HEK293 (cell line): ENCODE results near the gene WBP1.

Experiments used
- HIC1 ChIP-seq: fragments of 450-650 bp; formaldehyde crosslinking; IDR thresholded peaks from 2 replicates; pipeline ENCODE4 v1.5.1; 2016; ENCODE audit warnings: missing biosample characterization, missing genetic modification characterization
- MYNN ChIP-seq: fragments of 450-650 bp; formaldehyde crosslinking; IDR thresholded peaks from 2 replicates; pipeline ENCODE4 v1.5.1; 2016; ENCODE audit warnings: missing biosample characterization, missing genetic modification characterization, borderline replicate concordance
- REST ChIP-seq: fragments of 450-650 bp; formaldehyde crosslinking; IDR thresholded peaks from 2 replicates; pipeline ENCODE4 v1.5.1; 2016; ENCODE audit warnings: missing biosample characterization, missing genetic modification characterization
- ZNF121 ChIP-seq: fragments of 450-650 bp; formaldehyde crosslinking; IDR thresholded peaks from 2 replicates; pipeline ENCODE4 v1.5.1; 2016; ENCODE audit warnings: missing biosample characterization, missing genetic modification characterization
- ZNF561 ChIP-seq: fragments of 450-650 bp; IDR thresholded peaks from 2 replicates; pipeline ENCODE4 v1.5.1; 2018; ENCODE audit warnings: missing biosample characterization, missing genetic modification characterization, borderline replicate concordance
- ZSCAN16 ChIP-seq: fragments of 450-650 bp; formaldehyde crosslinking; IDR thresholded peaks from 2 replicates; pipeline ENCODE4 v1.5.1; 2016; ENCODE audit warnings: missing biosample characterization, missing genetic modification characterization
- TF ChIP-seq, protein P1 (sequence below): fragments of 450-650 bp; formaldehyde crosslinking; IDR thresholded peaks from 2 replicates; pipeline ENCODE4 v1.5.1; 2016; ENCODE audit warnings: missing biosample characterization, missing genetic modification characterization
- TF ChIP-seq, protein P2 (sequence below): fragments of 450-650 bp; formaldehyde crosslinking; IDR thresholded peaks from 2 replicates; pipeline ENCODE4 v1.5.1; 2016; ENCODE audit warnings: missing biosample characterization, missing genetic modification characterization
- TF ChIP-seq, protein P3 (sequence below): fragments of 450-650 bp; formaldehyde crosslinking; IDR thresholded peaks from 2 replicates; pipeline ENCODE4 v1.5.1; 2017; ENCODE audit warnings: missing biosample characterization, missing genetic modification characterization
- TF ChIP-seq, protein P4 (sequence below): fragments of 450-650 bp; formaldehyde crosslinking; optimal IDR thresholded peaks from 2 replicates; pipeline ENCODE3; 2016; ENCODE audit warnings: missing biosample characterization, mild to moderate bottlenecking, missing genetic modification characterization

DNA sequence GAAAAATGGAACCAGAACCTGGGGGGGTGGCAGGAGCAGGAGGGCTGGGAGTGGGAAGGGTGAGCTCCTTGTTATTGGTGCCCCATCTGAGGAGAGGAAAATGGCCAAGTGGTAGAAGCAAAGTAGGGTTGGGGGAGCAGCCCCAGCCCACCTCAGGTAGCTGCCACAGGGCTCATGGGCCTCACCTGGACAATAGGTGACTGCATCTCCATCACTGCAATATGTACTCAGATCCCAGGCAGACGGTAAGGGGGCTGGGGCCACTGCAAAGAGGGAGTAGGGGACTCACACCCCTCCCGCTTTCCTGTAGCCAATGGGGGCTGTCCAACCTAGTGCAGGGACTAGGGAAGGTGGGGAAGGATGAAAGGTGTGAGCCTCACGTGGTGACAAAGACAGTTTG, 41.0 kb upstream of the WBP1 start:
- TF ChIP-seq ZNF121: no peak
- TF ChIP-seq ZNF561 (tag by site-specific recombination): no peak
- TF ChIP-seq, protein P1, sequence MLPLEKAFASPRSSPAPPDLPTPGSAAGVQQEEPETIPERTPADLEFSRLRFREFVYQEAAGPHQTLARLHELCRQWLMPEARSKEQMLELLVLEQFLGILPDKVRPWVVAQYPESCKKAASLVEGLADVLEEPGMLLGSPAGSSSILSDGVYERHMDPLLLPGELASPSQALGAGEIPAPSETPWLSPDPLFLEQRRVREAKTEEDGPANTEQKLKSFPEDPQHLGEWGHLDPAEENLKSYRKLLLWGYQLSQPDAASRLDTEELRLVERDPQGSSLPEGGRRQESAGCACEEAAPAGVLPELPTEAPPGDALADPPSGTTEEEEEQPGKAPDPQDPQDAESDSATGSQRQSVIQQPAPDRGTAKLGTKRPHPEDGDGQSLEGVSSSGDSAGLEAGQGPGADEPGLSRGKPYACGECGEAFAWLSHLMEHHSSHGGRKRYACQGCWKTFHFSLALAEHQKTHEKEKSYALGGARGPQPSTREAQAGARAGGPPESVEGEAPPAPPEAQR (tag by site-specific recombination): no peak
- TF ChIP-seq, protein P2, sequence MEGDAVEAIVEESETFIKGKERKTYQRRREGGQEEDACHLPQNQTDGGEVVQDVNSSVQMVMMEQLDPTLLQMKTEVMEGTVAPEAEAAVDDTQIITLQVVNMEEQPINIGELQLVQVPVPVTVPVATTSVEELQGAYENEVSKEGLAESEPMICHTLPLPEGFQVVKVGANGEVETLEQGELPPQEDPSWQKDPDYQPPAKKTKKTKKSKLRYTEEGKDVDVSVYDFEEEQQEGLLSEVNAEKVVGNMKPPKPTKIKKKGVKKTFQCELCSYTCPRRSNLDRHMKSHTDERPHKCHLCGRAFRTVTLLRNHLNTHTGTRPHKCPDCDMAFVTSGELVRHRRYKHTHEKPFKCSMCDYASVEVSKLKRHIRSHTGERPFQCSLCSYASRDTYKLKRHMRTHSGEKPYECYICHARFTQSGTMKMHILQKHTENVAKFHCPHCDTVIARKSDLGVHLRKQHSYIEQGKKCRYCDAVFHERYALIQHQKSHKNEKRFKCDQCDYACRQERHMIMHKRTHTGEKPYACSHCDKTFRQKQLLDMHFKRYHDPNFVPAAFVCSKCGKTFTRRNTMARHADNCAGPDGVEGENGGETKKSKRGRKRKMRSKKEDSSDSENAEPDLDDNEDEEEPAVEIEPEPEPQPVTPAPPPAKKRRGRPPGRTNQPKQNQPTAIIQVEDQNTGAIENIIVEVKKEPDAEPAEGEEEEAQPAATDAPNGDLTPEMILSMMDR (tag by site-specific recombination): no peak
- no peak for TF ChIP-seq HIC1 (tag by site-specific recombination)
- TF ChIP-seq ZSCAN16: no peak
- TF ChIP-seq, protein P3, sequence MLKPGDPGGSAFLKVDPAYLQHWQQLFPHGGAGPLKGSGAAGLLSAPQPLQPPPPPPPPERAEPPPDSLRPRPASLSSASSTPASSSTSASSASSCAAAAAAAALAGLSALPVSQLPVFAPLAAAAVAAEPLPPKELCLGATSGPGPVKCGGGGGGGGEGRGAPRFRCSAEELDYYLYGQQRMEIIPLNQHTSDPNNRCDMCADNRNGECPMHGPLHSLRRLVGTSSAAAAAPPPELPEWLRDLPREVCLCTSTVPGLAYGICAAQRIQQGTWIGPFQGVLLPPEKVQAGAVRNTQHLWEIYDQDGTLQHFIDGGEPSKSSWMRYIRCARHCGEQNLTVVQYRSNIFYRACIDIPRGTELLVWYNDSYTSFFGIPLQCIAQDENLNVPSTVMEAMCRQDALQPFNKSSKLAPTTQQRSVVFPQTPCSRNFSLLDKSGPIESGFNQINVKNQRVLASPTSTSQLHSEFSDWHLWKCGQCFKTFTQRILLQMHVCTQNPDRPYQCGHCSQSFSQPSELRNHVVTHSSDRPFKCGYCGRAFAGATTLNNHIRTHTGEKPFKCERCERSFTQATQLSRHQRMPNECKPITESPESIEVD (tag by site-specific recombination): no peak
- no peak for TF ChIP-seq MYNN (tag by site-specific recombination)
- TF ChIP-seq REST (tag by site-specific recombination): no peak
- TF ChIP-seq, protein P4, sequence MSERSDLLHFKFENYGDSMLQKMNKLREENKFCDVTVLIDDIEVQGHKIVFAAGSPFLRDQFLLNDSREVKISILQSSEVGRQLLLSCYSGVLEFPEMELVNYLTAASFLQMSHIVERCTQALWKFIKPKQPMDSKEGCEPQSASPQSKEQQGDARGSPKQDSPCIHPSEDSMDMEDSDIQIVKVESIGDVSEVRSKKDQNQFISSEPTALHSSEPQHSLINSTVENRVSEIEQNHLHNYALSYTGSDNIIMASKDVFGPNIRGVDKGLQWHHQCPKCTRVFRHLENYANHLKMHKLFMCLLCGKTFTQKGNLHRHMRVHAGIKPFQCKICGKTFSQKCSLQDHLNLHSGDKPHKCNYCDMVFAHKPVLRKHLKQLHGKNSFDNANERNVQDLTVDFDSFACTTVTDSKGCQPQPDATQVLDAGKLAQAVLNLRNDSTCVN (tag by site-specific recombination): no peak
